IMR-90 (cell line): ENCODE measurements around the gene ATF7IP2. TPM values are rescaled to one million over a fixed set of nuclear protein-coding genes. Genes with fewer than 3 reads are reported as not detected.

Experiments
- ATAC-seq: fragments of 200-7000 bp; cut with Tn5 transposase; 2 replicates; pipeline ENCODE4 v1.9.1; 2020; ENCODE audit warnings: low read depth, mild to moderate bottlenecking, moderate library complexity
- BruUV-seq: library from RNA; stranded (reverse); fragments of 400-500 nt; replicated peaks from 2 replicates; lab custom pipeline; 2021; lab: Mats Ljungman, UMichigan
- CTCF ChIA-PET: fragments of 300-600 bp; formaldehyde crosslinking; extraction: SDS; loops from one replicate; lab custom pipeline; 2021; ENCODE audit warnings: antibody characterized with exemption; lab: Yijun Ruan, JAX
- POLR2A ChIA-PET: fragments of 300-600 bp; sonication (Branson Sonifier 250); formaldehyde crosslinking; loops from one replicate; lab custom pipeline; 2022; ENCODE audit warnings: antibody characterized with exemption; ENCODE audit not compliant: unreplicated experiment; lab: Charles Lee
- DNase-seq: peaks from one replicate; pipeline ENCODE4 v3.0.0; 2013
- H2AFZ ChIP-seq: replicated peaks from 2 replicates; pipeline ENCODE3; 2013; ENCODE audit warnings: low read length, mild to moderate bottlenecking; ENCODE audit not compliant: poor library complexity
- H2AK5ac ChIP-seq: 2 replicates; pipeline ENCODE4 v1.6.1; 2013; ENCODE audit warnings: low read depth, low read length, inconsistent platforms
- H2AK9ac ChIP-seq: replicated peaks from 2 replicates; pipeline ENCODE3; 2013; ENCODE audit warnings: mild to moderate bottlenecking, low read depth, low read length, moderate library complexity; ENCODE audit not compliant: poor library complexity
- H2BK120ac ChIP-seq: 2 replicates; pipeline ENCODE4 v1.6.1; 2013; ENCODE audit warnings: low read depth, low read length, inconsistent platforms
- H2BK15ac ChIP-seq: 3 replicates; pipeline ENCODE4 v1.6.1; 2013; ENCODE audit warnings: low read depth, low read length, inconsistent platforms
- H2BK20ac ChIP-seq: 2 replicates; pipeline ENCODE4 v1.6.1; 2013; ENCODE audit warnings: low read depth, mild to moderate bottlenecking, inconsistent platforms, low read length, moderate library complexity
- H2BK5ac ChIP-seq: 2 replicates; pipeline ENCODE4 v1.6.1; 2013; ENCODE audit warnings: mild to moderate bottlenecking, low read depth, low read length, inconsistent platforms; ENCODE audit not compliant: poor library complexity, severe bottlenecking
- H3K14ac ChIP-seq: replicated peaks from 2 replicates; pipeline ENCODE4 v1.6.1; 2013; ENCODE audit warnings: low read depth, low read length, inconsistent platforms
- H3K18ac ChIP-seq: 2 replicates; pipeline ENCODE4 v1.6.1; 2013; ENCODE audit warnings: low read depth, low read length, control low read depth
- H3K23ac ChIP-seq: 2 replicates; pipeline ENCODE4 v1.6.1; 2013; ENCODE audit warnings: low read depth, low read length, inconsistent platforms
- H3K27ac ChIP-seq: 2 replicates; pipeline ENCODE4 v1.5.1; 2013; ENCODE audit warnings: mild to moderate bottlenecking, control low read depth, low read length; ENCODE audit not compliant: insufficient read depth
- H3K27me3 ChIP-seq: 2 replicates; pipeline ENCODE4 v1.6.1; 2013; ENCODE audit warnings: low read length; ENCODE audit not compliant: control insufficient read depth, insufficient read depth
- H3K36me3 ChIP-seq: 2 replicates; pipeline ENCODE4 v1.6.1; 2013; ENCODE audit warnings: low read length, mixed read lengths; ENCODE audit not compliant: control insufficient read depth, insufficient read depth
- H3K4ac ChIP-seq: 2 replicates; pipeline ENCODE4 v1.6.1; 2013; ENCODE audit warnings: low read depth, low read length, inconsistent platforms
- H3K4me1 ChIP-seq: 2 replicates; pipeline ENCODE4 v1.6.1; 2013; ENCODE audit warnings: low read length, mixed read lengths; ENCODE audit not compliant: control insufficient read depth, insufficient read depth
- H3K4me2 ChIP-seq: 2 replicates; pipeline ENCODE4 v1.6.1; 2013; ENCODE audit warnings: low read depth, mild to moderate bottlenecking, control low read depth, low read length, moderate library complexity
- H3K4me3 ChIP-seq: 2 replicates; pipeline ENCODE4 v1.5.1; 2013; ENCODE audit warnings: low read depth, mild to moderate bottlenecking, control low read depth, low read length, moderate library complexity; ENCODE audit not compliant: insufficient read depth
- H3K56ac ChIP-seq: 2 replicates; pipeline ENCODE4 v1.6.1; 2013; ENCODE audit warnings: low read length, inconsistent platforms; ENCODE audit not compliant: insufficient read depth; ENCODE audit errors: extremely low read depth
- H3K79me1 ChIP-seq, 2 experiments: 2 replicates each; pipeline ENCODE4 v1.6.1; 2013; ENCODE audit warnings: low read length in 2 of 2, inconsistent platforms in 1 of 2, low read depth in 1 of 2
- H3K9ac ChIP-seq: 2 replicates; pipeline ENCODE4 v1.6.1; 2013; ENCODE audit warnings: low read depth, low read length, control low read depth
- H3K9me1 ChIP-seq: 2 replicates; pipeline ENCODE4 v1.6.1; 2013; ENCODE audit warnings: low read length, inconsistent platforms; ENCODE audit not compliant: insufficient read depth
- H3K9me3 ChIP-seq: 2 replicates; pipeline ENCODE4 v1.6.1; 2013; ENCODE audit warnings: low read length; ENCODE audit not compliant: control insufficient read depth, insufficient read depth
- H4K20me1 ChIP-seq: 2 replicates; pipeline ENCODE4 v1.6.1; 2013; ENCODE audit warnings: low read length, inconsistent platforms; ENCODE audit not compliant: insufficient read depth
- H4K5ac ChIP-seq: 2 replicates; pipeline ENCODE4 v1.6.1; 2013; ENCODE audit warnings: mild to moderate bottlenecking, low read depth, low read length, control low read depth
- H4K8ac ChIP-seq, 2 experiments: 2 replicates each; pipeline ENCODE4 v1.6.1; 2013; ENCODE audit warnings: low read depth in 2 of 2, low read length in 2 of 2, control low read depth in 1 of 2, inconsistent platforms in 1 of 2
- H4K91ac ChIP-seq: 2 replicates; pipeline ENCODE4 v1.6.1; 2013; ENCODE audit warnings: low read depth, low read length, inconsistent platforms; ENCODE audit not compliant: insufficient read depth
- BHLHE40 ChIP-seq: fragments of 150-350 bp; IDR thresholded peaks from 2 replicates; pipeline ENCODE4 v1.6.1; 2016; ENCODE audit warnings: mild to moderate bottlenecking, low read depth, low read length
- CEBPB ChIP-seq: IDR thresholded peaks from 2 replicates; pipeline ENCODE4 v1.6.1; 2012; ENCODE audit warnings: low read depth, low read length, improper control_type of control experiment
- CHD1 ChIP-seq: IDR thresholded peaks from 2 replicates; pipeline ENCODE4 v1.6.1; 2012; ENCODE audit warnings: low read depth, low read length, improper control_type of control experiment
- CTCF ChIP-seq: conservative IDR thresholded peaks from 2 replicates; pipeline ENCODE4 v1.5.1; 2012; ENCODE audit warnings: mild to moderate bottlenecking, low read depth, low read length, improper control_type of control experiment
- ELK1 ChIP-seq: fragments of 150-350 bp; IDR thresholded peaks from 2 replicates; pipeline ENCODE4 v1.6.1; 2016; ENCODE audit warnings: low read depth, mild to moderate bottlenecking, low read length, moderate library complexity, borderline replicate concordance
- FOS ChIP-seq: fragments of 150-350 bp; IDR thresholded peaks from 2 replicates; pipeline ENCODE4 v1.6.1; 2016; ENCODE audit warnings: low read depth, low read length
- MAFK ChIP-seq: IDR thresholded peaks from 2 replicates; pipeline ENCODE4 v1.6.1; 2012; ENCODE audit warnings: low read depth, low read length, improper control_type of control experiment
- MAZ ChIP-seq: IDR thresholded peaks from 2 replicates; pipeline ENCODE4 v1.6.1; 2012; ENCODE audit warnings: low read depth, mild to moderate bottlenecking, low read length, improper control_type of control experiment, moderate library complexity, borderline replicate concordance
- MXI1 ChIP-seq: IDR thresholded peaks from 2 replicates; pipeline ENCODE4 v1.6.1; 2012; ENCODE audit warnings: low read depth, mild to moderate bottlenecking, low read length, moderate library complexity, borderline replicate concordance
- NFE2L2 ChIP-seq: fragments of 150-350 bp; IDR thresholded peaks from 2 replicates; pipeline ENCODE4 v1.6.1; 2016; ENCODE audit warnings: low read depth, mild to moderate bottlenecking, low read length
- POLR2A ChIP-seq: IDR thresholded peaks from 2 replicates; pipeline ENCODE4 v1.6.1; 2012; ENCODE audit warnings: mild to moderate bottlenecking, low read depth, low read length
- RAD21 ChIP-seq: IDR thresholded peaks from 2 replicates; pipeline ENCODE4 v1.6.1; 2012; ENCODE audit warnings: low read length, improper control_type of control experiment
- RCOR1 ChIP-seq: IDR thresholded peaks from 2 replicates; pipeline ENCODE4 v1.6.1; 2012; ENCODE audit warnings: mild to moderate bottlenecking, low read length, improper control_type of control experiment; ENCODE audit not compliant: insufficient replicate concordance
- RFX5 ChIP-seq: IDR thresholded peaks from 2 replicates; pipeline ENCODE4 v1.8.0; 2012; ENCODE audit warnings: low read depth, mild to moderate bottlenecking, low read length, moderate library complexity
- USF2 ChIP-seq: fragments of 150-350 bp; IDR thresholded peaks from 2 replicates; pipeline ENCODE4 v1.6.1; 2017; ENCODE audit warnings: mild to moderate bottlenecking, antibody characterized with exemption, low read length, low read depth
- WGBS, 2 experiments: methylation state at CpG; one replicate each; pipeline versions ENCODE4 v1.1.5 to v1.1.7; 2013; ENCODE audit warnings: missing lambda C conversion rate in 2 of 2; ENCODE audit not compliant: insufficient read length in 1 of 2; ENCODE audit errors: extremely low coverage in 2 of 2; 5-methylcytosine and 5-hydroxymethylcytosine counted together
- dilution Hi-C: fragments of 300-500 bp; cut with HindIII; formaldehyde crosslinking; loops from one replicate; pipeline ENCODE4 v1.14.3; 2018; ENCODE audit warnings: low sequenced_read_pairs; ENCODE audit not compliant: unreplicated experiment
- in situ Hi-C: fragments of 300-500 bp; cut with MboI; formaldehyde crosslinking; loops from 3 replicates; pipeline ENCODE4 v1.14.3; 2019; ENCODE audit warnings: low sequenced_read_pairs, inconsistent platforms, mixed read lengths
- intact Hi-C: fragments of 100-400 bp; cut with micrococcal nuclease; formaldehyde crosslinking; loops from 2 replicates; pipeline ENCODE4 v1.10.0; 2022
- polyA plus RNA-seq, 3 experiments: library from polyadenylated mRNA; depleted of rRNA; stranded (reverse); fragments of >200 nt; gene quantifications; 2 replicates each; pipeline ENCODE4 v1.2.3, GENCODE V29; 2012; ENCODE audit warnings: low replicate concordance in 1 of 3
- total RNA-seq: library from RNA; depleted of rRNA; stranded (reverse); fragments of >200 nt; gene quantifications from 2 replicates; pipeline ENCODE4 v1.2.3, GENCODE V29; 2012

ATF7IP2 gene
- total and polyA plus RNA-seq, 2 of the 4 experiments (the other 2 are of a cell fraction): 2.7 to 3.6 TPM

GRCh38 chr16:10447289-10447688, 61.4 kb downstream of the ATF7IP2 start:
- intact Hi-C loops (no loop called here), dilution Hi-C loops (no loop called here), in situ Hi-C loops (no loop called here)
- POLR2A ChIA-PET: no interaction called here
- Histone ChIP-seq H3K4me3 (no peak overlapping the region), H4K5ac (no peak overlapping the region), H3K18ac (no peak overlapping the region), H4K20me1 (no peaks in the 10 kb centered on the region), H3K27me3 (no peaks in the 10 kb centered on the region), H3K36me3 (no peaks in the 10 kb centered on the region), H3K4me2 (no peak overlapping the region), H3K23ac (no peak overlapping the region), H3K9me1 (no peaks in the 10 kb centered on the region), H2BK15ac (no peak overlapping the region), H3K4ac (no peak overlapping the region), H3K14ac (no peak overlapping the region), H3K4me1 (no peaks in the 10 kb centered on the region), H3K79me1 (no peaks in the 10 kb centered on the region), H2BK20ac (no peak overlapping the region), H2AK5ac (no peak overlapping the region), H3K9me3 (peaks cover 7% of the 10 kb centered on the region; the same call in 1 of the 2 replicates), H4K8ac (no peak overlapping the region), H2BK120ac (no peak overlapping the region), H4K91ac (no peak overlapping the region), H2BK5ac (no peak overlapping the region), H3K9ac (no peak overlapping the region), H2AK9ac (no peak overlapping the region), H3K56ac (no peak overlapping the region), H3K27ac (no peak overlapping the region), H2AFZ (no peak overlapping the region)
- WGBS, 2 experiments: 75% methylated on average over 1 of the region's 9 CpGs; no CpG with 5 or more reads in 1 of the 2 experiments
- DNase-seq: no peak
- no peak for ATAC-seq
- CTCF ChIA-PET: no interaction called here
- no TSS peak for BruUV-seq
- TF ChIP-seq MXI1 (no peak), RFX5 (no peak), RCOR1 (no peak), BHLHE40 (no peak), CHD1 (no peak), MAZ (no peak), RAD21 (no peak), POLR2A (no peak), ELK1 (no peak), CTCF (no peak), NFE2L2 (no peak), MAFK (no peak), USF2 (no peak), CEBPB (no peak), FOS (no peak)
